C4-2B (cell line): Measurements from ENCODE around the gene LTBP2.

ENCODE experiments used
- H3K27ac ChIP-seq: fragments of 450-650 bp; 2 replicates; pipeline ENCODE4 v1.5.1; 2017
- CTCF ChIP-seq: fragments of 450-650 bp; conservative IDR thresholded peaks from 2 replicates; pipeline ENCODE4 v1.5.1; 2017; ENCODE audit warnings: mild to moderate bottlenecking
- ZFX ChIP-seq: fragments of 450-650 bp; IDR thresholded peaks from 2 replicates; pipeline ENCODE4 v1.6.1; 2017

LTBP2 gene

GRCh38 chr14:74483321-74483720 is 128.7 kb downstream of the LTBP2 start:
- H3K27ac ChIP-seq = no peak overlapping the region
- TF ChIP-seq CTCF (no peak), ZFX (no peak)

- TF ChIP-seq ZFX = no peak
- TF ChIP-seq CTCF = no peak
- no peak overlapping the region for H3K27ac ChIP-seq
Measured at GRCh38 chr14:74482571-74482970, 129.5 kb downstream of the LTBP2 start.

GRCh38 chr14:74480046-74480445 is 132.0 kb downstream of the LTBP2 start:
- TF ChIP-seq CTCF = no peak
- no peak for TF ChIP-seq ZFX
- no peak overlapping the region for H3K27ac ChIP-seq

- no peak overlapping the region for H3K27ac ChIP-seq
- TF ChIP-seq CTCF (peak; percentile 84), ZFX (no peak)
Measured at GRCh38 chr14:74478996-74479635, 132.9 kb downstream of the LTBP2 start.

- TF ChIP-seq CTCF = no peak
- no peak for TF ChIP-seq ZFX
- no peak overlapping the region for H3K27ac ChIP-seq
Measured at GRCh38 chr14:74476607-74477006, 135.4 kb downstream of the LTBP2 start.

GRCh38 chr14:74476107-74476506 is 135.9 kb downstream of the LTBP2 start:
- TF ChIP-seq ZFX (no peak), CTCF (no peak)
- H3K27ac ChIP-seq = no peak overlapping the region

GRCh38 chr14:74475678-74476077 is 136.4 kb downstream of the LTBP2 start:
- no peak overlapping the region for H3K27ac ChIP-seq
- TF ChIP-seq ZFX = no peak
- no peak for TF ChIP-seq CTCF
